ENCODE measurements around the gene ZNF746. TPM values are rescaled to one million over a fixed set of nuclear protein-coding genes. Genes with fewer than 3 reads are reported as not detected.

ZNF746 gene
- total and polyA plus RNA-seq, 2 of the 13 experiments (the other 11 are each of a cell fraction or from before 2014, with no cell fraction given), result 3.8 to 8.1 TPM

- TF ChIP-seq MAZ (IDR thresholded peaks at IDR 0.05; ENCODE audit: borderline replicate concordance, low read depth, low read length) (no peak), MAZ (CRISPR knock-in tag; IDR thresholded peaks at IDR 0.05; ENCODE audit: low read depth) (no peak), PHF21A (CRISPR knock-in tag; IDR thresholded peaks at IDR 0.05) (no peak), SKIL (CRISPR knock-in tag; IDR thresholded peaks at IDR 0.05; ENCODE audit: borderline replicate concordance) (no peak), ZNF574 (CRISPR knock-in tag; IDR thresholded peaks at IDR 0.05) (no peak)
Observed at GRCh38 chr7:149436358-149436757, 61.3 kb downstream of the ZNF746 start (continued).

- H3K9me3 ChIP-seq (ENCODE audit: low read length), result no peaks in the 10 kb centered on the region
- H3K27me3 ChIP-seq (ENCODE audit: control insufficient read depth in 1 of 2, insufficient read depth in 2 of 2, low read length in 2 of 2), result no peaks in the 10 kb centered on the region
- H3K4me2 ChIP-seq (ENCODE audit: low read depth, low read length), result no peak overlapping the region
- H3K27ac ChIP-seq (ENCODE audit: extremely low read length, insufficient read depth, low read length), result no peak overlapping the region
- POLR2A ChIA-PET, result no interaction called here
- H4K20me1 ChIP-seq (ENCODE audit: insufficient read depth, low read length), result no peaks in the 10 kb centered on the region
- no peak overlapping the region for H2AFZ ChIP-seq (ENCODE audit: low read length)
- TF ChIP-seq ZNF329 (CRISPR knock-in tag; IDR thresholded peaks at IDR 0.05; ENCODE audit: low read depth) (peak; percentile 96), ZSCAN9 (CRISPR knock-in tag; IDR thresholded peaks at IDR 0.05; ENCODE audit: borderline replicate concordance) (no peak)
- H3K4me3 ChIP-seq (replicated peaks in 1 of 3; ENCODE audit: insufficient read depth in 1 of 3, low read depth in 2 of 3, low read length in 3 of 3), result no peak overlapping the region
- no peaks in the 10 kb centered on the region for H3K4me1 ChIP-seq (ENCODE audit: insufficient read depth, low read length)
- BruUV-seq (replicated peaks), result no TSS peak
- no peaks in the 10 kb centered on the region for H3K79me2 ChIP-seq (ENCODE audit: insufficient read depth, low read length)
- 84% methylated on average over 8 of the region's 8 CpGs for WGBS (ENCODE audit: low lambda C conversion rate)
- ATAC-seq (no peak), DNase-seq (ENCODE audit: low spot score) (no peak), FAIRE-seq (no peak)
- peaks cover 10 to 54% of the 10 kb centered on the region in 2 experiments; a peak in 4 of 5 replicates for H3K36me3 ChIP-seq (replicated peaks in 1 of 2; ENCODE audit: control insufficient read depth in 1 of 2, insufficient read depth in 2 of 2, low read length in 2 of 2)
- in situ Hi-C loops (cut with HindIII; ENCODE audit: extremely low pct_ligation_motif_present, low pct_unique_long_range_greater_than_20kb) (no loop called here), intact Hi-C loops (cut with micrococcal nuclease; ENCODE audit: unreplicated experiment) (no loop called here)
- CTCF ChIA-PET (ENCODE audit: low intra/inter-chr PET ratio, low total read pairs), result no interaction called here
- H3K9ac ChIP-seq (ENCODE audit: insufficient read depth, low read depth, low read length), result no peak overlapping the region
Observed at GRCh38 chr7:149433124-149433523, 64.5 kb downstream of the ZNF746 start.
